Measurements from ENCODE around the gene PAWR.

- TF ChIP-seq CTCF (IDR thresholded peaks at IDR 0.05) (no peak), MAFK (IDR thresholded peaks at IDR 0.05; ENCODE audit: partially characterized antibody) (no peak), CEBPB (IDR thresholded peaks at IDR 0.05) (no peak)
Observed at GRCh38 chr12:79637093-79637492, 53.7 kb downstream of the PAWR start.
